K562 (cell line): ENCODE measurements around the gene COL26A1. TPM values are rescaled to one million over a fixed set of nuclear protein-coding genes. Genes with fewer than 3 reads are reported as not detected.

Experiments used
- ATAC-seq: fragments of 200-7000 bp; cut with Tn5 transposase; 3 replicates; pipeline ENCODE4 v1.9.1; 2020; ENCODE audit warnings: moderate library complexity
- BruUV-seq: library from RNA; stranded (reverse); fragments of 400-500 nt; replicated peaks from 2 replicates; lab custom pipeline; 2021; lab: Mats Ljungman, UMichigan
- CTCF ChIA-PET: fragments of 300-600 bp; formaldehyde crosslinking; extraction: SDS; loops from one replicate; lab custom pipeline; 2021; ENCODE audit warnings: low intra/inter-chr PET ratio; lab: Yijun Ruan, JAX
- POLR2A ChIA-PET: fragments of 300-600, 350-650 bp; sonication (Branson Sonifier 250); formaldehyde crosslinking; extraction: SDS; loops from one replicate; lab custom pipeline; 2021; ENCODE audit warnings: antibody characterized with exemption, inconsistent platforms; lab: Yijun Ruan, JAX
- DNase-seq, 4 experiments: peaks; one replicate each; pipeline versions ENCODE4 v3.0.0 to v3.0.0-alpha.2; 2011 to 2018; ENCODE audit warnings: low spot score in 3 of 4, mixed read lengths in 3 of 4; ENCODE audit errors: extremely low read depth in 1 of 4
- FAIRE-seq: peaks from 2 replicates; lab custom pipeline; 2011; peaks lifted over from hg19 to GRCh38; lab: Jason Lieb, UNC
- H2AFZ ChIP-seq: 2 replicates; pipeline ENCODE4 v1.6.0; 2011; ENCODE audit warnings: low read depth, low read length, control low read depth, inconsistent platforms
- H3K27ac ChIP-seq: fragments of 200-600 bp; 3 replicates; pipeline ENCODE4 v1.8.0; 2011; ENCODE audit warnings: low read depth, mild to moderate bottlenecking, control low read depth, inconsistent platforms, low read length, moderate library complexity, mixed read lengths; ENCODE audit errors: extremely low read depth
- H3K27me3 ChIP-seq, 2 experiments: fragments of 300-600 bp in 1 of 2; 2 replicates in 1 of 2; 3 replicates in 1 of 2; pipeline versions ENCODE4 v1.6.0 to v1.8.0; 2011; ENCODE audit warnings: inconsistent platforms in 2 of 2, low read length in 2 of 2, mild to moderate bottlenecking in 1 of 2, mixed read lengths in 1 of 2, moderate library complexity in 1 of 2; ENCODE audit not compliant: control insufficient read depth in 2 of 2, insufficient read depth in 2 of 2
- H3K36me3 ChIP-seq: fragments of 300-600 bp; 3 replicates; pipeline ENCODE4 v1.8.0; 2011; ENCODE audit warnings: mild to moderate bottlenecking, low read length, inconsistent platforms; ENCODE audit not compliant: control insufficient read depth, insufficient read depth
- H3K4me1 ChIP-seq, 2 experiments: fragments of 200-600 bp in 1 of 2; replicated peaks in 1 of 2; 2 replicates in 1 of 2; 3 replicates in 1 of 2; pipeline versions ENCODE4 v1.5.1 to v1.8.0; 2011; ENCODE audit warnings: inconsistent platforms in 2 of 2, low read length in 2 of 2, mild to moderate bottlenecking in 1 of 2, mixed read lengths in 1 of 2, moderate library complexity in 1 of 2; ENCODE audit not compliant: control insufficient read depth in 2 of 2, insufficient read depth in 2 of 2
- H3K4me2 ChIP-seq: 2 replicates; pipeline ENCODE4 v1.6.1; 2011; ENCODE audit warnings: low read length, control low read depth, inconsistent platforms, mixed read lengths; ENCODE audit not compliant: insufficient read depth
- H3K4me3 ChIP-seq: fragments of 200-600 bp; sonication (generic), shearing (Covaris generic); 2 replicates; pipeline ENCODE4 v1.5.1; 2016; ENCODE audit warnings: control low read depth, inconsistent platforms
- H3K79me2 ChIP-seq: fragments of 200-600 bp; 3 replicates; pipeline ENCODE4 v1.8.0; 2011; ENCODE audit warnings: low read length, inconsistent platforms; ENCODE audit not compliant: control insufficient read depth, insufficient read depth
- H3K9ac ChIP-seq, 2 experiments: 2 replicates each; pipeline versions ENCODE4 v1.6.0 to v1.6.1; 2011; ENCODE audit warnings: low read depth in 2 of 2, low read length in 2 of 2, control low read depth in 1 of 2, inconsistent platforms in 1 of 2, mild to moderate bottlenecking in 1 of 2, mixed read lengths in 1 of 2; ENCODE audit not compliant: insufficient read depth in 1 of 2
- H3K9me1 ChIP-seq: one replicate; pipeline ENCODE4 v1.6.0; 2011; ENCODE audit warnings: inconsistent platforms, mild to moderate bottlenecking, low read length, moderate library complexity; ENCODE audit not compliant: control insufficient read depth, insufficient read depth
- H3K9me3 ChIP-seq: replicated peaks from 2 replicates; pipeline ENCODE4 v1.5.1; 2011; ENCODE audit warnings: low read depth, low read length, inconsistent platforms; ENCODE audit not compliant: control insufficient read depth, insufficient read depth
- H4K20me1 ChIP-seq: replicated peaks from 2 replicates; pipeline ENCODE4 v1.6.1; 2011; ENCODE audit warnings: low read length, inconsistent platforms, mixed read lengths; ENCODE audit not compliant: control insufficient read depth, insufficient read depth
- ESRRA ChIP-seq: fragments of 450-650 bp; IDR thresholded peaks from 2 replicates; pipeline ENCODE4 v1.6.1; 2014; ENCODE audit warnings: low read depth, mild to moderate bottlenecking, moderate library complexity, borderline replicate concordance
- GATA2 ChIP-seq: sonication (generic); formaldehyde crosslinking; IDR thresholded peaks from 2 replicates; pipeline ENCODE4 v1.4.0; 2020; ENCODE audit warnings: mild to moderate bottlenecking, missing genetic modification reagents
- GATAD2A ChIP-seq: fragments of 450-650 bp; IDR thresholded peaks from 2 replicates; pipeline ENCODE4 v1.6.1; 2017
- HDAC8 ChIP-seq: fragments of 450-650 bp; IDR thresholded peaks from 2 replicates; pipeline ENCODE4 v1.6.1; 2016; ENCODE audit warnings: mild to moderate bottlenecking, missing genetic modification characterization, moderate library complexity, missing compliant biosample characterization
- JUNB ChIP-seq: fragments of 450-650 bp; formaldehyde crosslinking; conservative IDR thresholded peaks from 2 replicates; pipeline ENCODE4 v1.4.0; 2020; ENCODE audit warnings: mild to moderate bottlenecking
- JUND ChIP-seq, 2 experiments: IDR thresholded peaks; 2 replicates in 1 of 2; 3 replicates in 1 of 2; pipeline ENCODE4 v1.6.1; 2011; ENCODE audit warnings: borderline replicate concordance in 2 of 2, low read depth in 2 of 2, low read length in 2 of 2, improper control_type of control experiment in 1 of 2, missing biosample characterization in 1 of 2, missing genetic modification characterization in 1 of 2, missing genetic modification reagents in 1 of 2
- MBD2 ChIP-seq: sonication (generic); IDR thresholded peaks from 2 replicates; pipeline ENCODE4 v1.6.1; 2016; ENCODE audit warnings: low read depth, borderline replicate concordance
- SETDB1 ChIP-seq: IDR thresholded peaks from one replicate; pipeline ENCODE4 v1.6.1; 2012; ENCODE audit warnings: low read length, control low read depth, inconsistent platforms
- SMC3 ChIP-seq: conservative IDR thresholded peaks from 2 replicates; pipeline ENCODE4 v1.6.1; 2011; ENCODE audit warnings: low read depth, low read length, improper control_type of control experiment; ENCODE audit not compliant: insufficient read depth
- SUPT5H ChIP-seq: fragments of 450-650 bp; IDR thresholded peaks from 2 replicates; pipeline ENCODE4 v1.6.1; 2016
- ZBED1 ChIP-seq: IDR thresholded peaks from 2 replicates; pipeline ENCODE4 v1.6.1; 2014
- ZFP36 ChIP-seq: fragments of 150-350 bp; IDR thresholded peaks from 2 replicates; pipeline ENCODE4 v1.6.1; 2018; ENCODE audit warnings: low read length, low read depth; ENCODE audit not compliant: partially characterized antibody
- ZKSCAN1 ChIP-seq: fragments of 150-350 bp; IDR thresholded peaks from 2 replicates; pipeline ENCODE4 v1.6.1; 2016; ENCODE audit warnings: low read depth, low read length
- ZNF668 ChIP-seq: fragments of 250-450 bp; sonication (Bioruptor Pico); IDR thresholded peaks from 2 replicates; pipeline ENCODE4 v1.8.0; 2022; ENCODE audit warnings: mild to moderate bottlenecking, inconsistent platforms
- ZNF79 ChIP-seq: fragments of 250-450 bp; sonication (Bioruptor Pico); IDR thresholded peaks from 2 replicates; pipeline ENCODE4 v1.4.0; 2020; ENCODE audit warnings: low read depth, mild to moderate bottlenecking, moderate library complexity
- WGBS: fragments of 100-300 bp; shearing (Covaris generic); methylation state at CpG from one replicate; pipeline ENCODE4 v1.1.6; 2016; ENCODE audit warnings: low coverage, mixed read lengths; ENCODE audit not compliant: insufficient coverage; ENCODE audit errors: missing lambda C conversion rate; 5-methylcytosine and 5-hydroxymethylcytosine counted together
- in situ Hi-C: fragments of 300-500 bp; cut with MboI; formaldehyde crosslinking; loops from 4 replicates; pipeline ENCODE4 v1.15.0; 2018; ENCODE audit warnings: inconsistent platforms, mixed read lengths
- intact Hi-C: fragments of 100-400 bp; cut with micrococcal nuclease; formaldehyde crosslinking; loops from 2 replicates; pipeline ENCODE4 v1.14.2; 2022
- polyA plus RNA-seq, 8 experiments: library from polyadenylated mRNA; depleted of rRNA in 4 of 8; stranded (reverse) in 5 of 8; unstranded in 3 of 8; fragments of >200 nt; fragmentation: Nextera tagmentation in 2 of 8; fragmentation: Illumina TruSeq in 1 of 8; extraction: Ambion mirVana in 2 of 8; extraction: Trizol in 1 of 8; gene quantifications; 2 replicates each; pipeline versions ENCODE4 v1.2.1 to v1.2.3, GENCODE V29; 2011 to 2014; ENCODE audit warnings: inconsistent platforms in 1 of 8, missing spikeins in 1 of 8
- total RNA-seq, 7 experiments: library from RNA; depleted of rRNA in 6 of 7; stranded (reverse); fragments of >200 nt in 6 of 7; fragmentation: Illumina TruSeq in 2 of 7; extraction: Trizol in 2 of 7; gene quantifications; 2 replicates each; pipeline versions ENCODE4 v1.2.1 to v1.2.3, GENCODE V29; 2011 to 2021; ENCODE audit warnings: low replicate concordance in 1 of 7
- TF ChIP-seq, protein P1 (sequence below): fragments of 450-650 bp; IDR thresholded peaks from 2 replicates; pipeline ENCODE4 v1.6.1; 2016; ENCODE audit warnings: missing biosample characterization, missing genetic modification characterization

The COL26A1 gene
- total and polyA plus RNA-seq, 9 of the 15 experiments (the other 6 are each of a cell fraction or from before 2014, with no cell fraction given) = 0.04 to 0.39 (median 0.07) TPM; not detected in 5

GRCh38 chr7:101590663-101591435, 228.2 kb downstream of the COL26A1 start:
- H3K9me3 ChIP-seq = no peaks in the 10 kb centered on the region
- DNase-seq (no peak), FAIRE-seq (no peak), ATAC-seq (no peak)
- no peak overlapping the region for H2AFZ ChIP-seq
- no peak overlapping the region for H3K4me3 ChIP-seq
- ChIA-PET CTCF (no interaction called here), POLR2A (interaction anchor here (0.7 to 1.1 kb wide), 3 partner anchors 12 to 313 kb away, joined by 3 to 6 read pairs (median 4); no protein-coding TSS in a partner anchor)
- BruUV-seq = no TSS peak
- intact Hi-C loops (no loop called here), in situ Hi-C loops (no loop called here)
- no peak overlapping the region for H3K27ac ChIP-seq
- TF ChIP-seq SMC3 (no peak), SETDB1 (no peak), MBD2 (no peak)
- no peaks in the 10 kb centered on the region for H4K20me1 ChIP-seq
- H3K36me3 ChIP-seq = no peaks in the 10 kb centered on the region
- H3K79me2 ChIP-seq = no peaks in the 10 kb centered on the region
- no peak overlapping the region for H3K4me2 ChIP-seq
- no peaks in the 10 kb centered on the region for H3K9me1 ChIP-seq
- H3K9ac ChIP-seq = no peak overlapping the region
- peaks cover 0 to 10% of the 10 kb centered on the region in 2 experiments; a peak in 1 of 5 replicates for H3K4me1 ChIP-seq
- whole genome bisulfite sequencing = 6% methylated on average over 17 of the region's 18 CpGs
- H3K27me3 ChIP-seq = peaks cover 2 to 29% of the 10 kb centered on the region in 2 experiments; a peak in 3 of 5 replicates

- no peaks in the 10 kb centered on the region for H3K36me3 ChIP-seq
- FAIRE-seq (no peak), ATAC-seq (no peak), DNase-seq (no peak)
- no peak overlapping the region for H3K4me3 ChIP-seq
- in situ Hi-C loops = no loop called here
- H3K27ac ChIP-seq = no peak overlapping the region
- POLR2A ChIA-PET = interaction anchor here (0.8 to 1.2 kb wide), 3 partner anchors 11 to 36 kb away, joined by 4 to 6 read pairs (median 4); no protein-coding TSS in a partner anchor
- 0% methylated on average over 2 of the region's 2 CpGs for WGBS
- no peaks in the 10 kb centered on the region for H4K20me1 ChIP-seq
- intact Hi-C loops = no loop called here
- H3K9me3 ChIP-seq = no peaks in the 10 kb centered on the region
- no peak overlapping the region for H3K4me2 ChIP-seq
- CTCF ChIA-PET = no interaction called here
- no peak overlapping the region for H2AFZ ChIP-seq
- H3K9me1 ChIP-seq = no peaks in the 10 kb centered on the region
- H3K9ac ChIP-seq = no peak overlapping the region
- BruUV-seq = no TSS peak
- H3K79me2 ChIP-seq = no peaks in the 10 kb centered on the region
- H3K27me3 ChIP-seq = peaks cover 2 to 32% of the 10 kb centered on the region in 2 experiments; a peak in 3 of 5 replicates
- H3K4me1 ChIP-seq = peaks cover 0 to 10% of the 10 kb centered on the region in 2 experiments; a peak in 1 of 5 replicates
- TF ChIP-seq HDAC8 (tag) (no peak), ESRRA (no peak), GATA2 (CRISPR knock-in tag) (no peak), ZNF668 (no peak), ZKSCAN1 (no peak), GATAD2A (no peak), ZBED1 (no peak), ZFP36 (peak; percentile 53), ZNF79 (CRISPR knock-in tag) (no peak), JUNB (CRISPR knock-in tag) (no peak), SUPT5H (no peak), JUND (IDR thresholded peaks at IDR 0.05; ENCODE audit: borderline replicate concordance, low read depth, low read length) (no peak), JUND (tag; IDR thresholded peaks at IDR 0.05; ENCODE audit: borderline replicate concordance, low read depth, low read length) (no peak)
- TF ChIP-seq, protein P1, sequence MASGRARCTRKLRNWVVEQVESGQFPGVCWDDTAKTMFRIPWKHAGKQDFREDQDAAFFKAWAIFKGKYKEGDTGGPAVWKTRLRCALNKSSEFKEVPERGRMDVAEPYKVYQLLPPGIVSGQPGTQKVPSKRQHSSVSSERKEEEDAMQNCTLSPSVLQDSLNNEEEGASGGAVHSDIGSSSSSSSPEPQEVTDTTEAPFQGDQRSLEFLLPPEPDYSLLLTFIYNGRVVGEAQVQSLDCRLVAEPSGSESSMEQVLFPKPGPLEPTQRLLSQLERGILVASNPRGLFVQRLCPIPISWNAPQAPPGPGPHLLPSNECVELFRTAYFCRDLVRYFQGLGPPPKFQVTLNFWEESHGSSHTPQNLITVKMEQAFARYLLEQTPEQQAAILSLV (tag) = no peak
Observed at GRCh38 chr7:101591504-101591903, 228.8 kb downstream of the COL26A1 start.
